HepG2 (cell line): ENCODE data around the gene MRPL20. TPM values are rescaled to one million over a fixed set of nuclear protein-coding genes. Genes with fewer than 3 reads are reported as not detected.

Experiments used
- ARID2 ChIP-seq: sonication (generic); formaldehyde crosslinking; IDR thresholded peaks from 2 replicates; pipeline ENCODE4 v1.8.1; 2022; ENCODE audit warnings: mild to moderate bottlenecking, missing genetic modification reagents, borderline replicate concordance
- ARID5B ChIP-seq: IDR thresholded peaks from 2 replicates; pipeline ENCODE4 v1.4.0; 2020; ENCODE audit warnings: mild to moderate bottlenecking, missing genetic modification reagents
- ATF7 ChIP-seq, 2 experiments: fragments of 450-650 bp in 1 of 2; sonication (generic) in 1 of 2; formaldehyde crosslinking in 1 of 2; IDR thresholded peaks; 2 replicates each; pipeline versions ENCODE4 v1.4.0 to v1.6.1; 2016 to 2020; ENCODE audit warnings: antibody characterized with exemption in 1 of 2, mild to moderate bottlenecking in 1 of 2, missing genetic modification reagents in 1 of 2
- BORCS8-MEF2B ChIP-seq: sonication (generic); formaldehyde crosslinking; IDR thresholded peaks from 2 replicates; pipeline ENCODE4 v1.8.0; 2022; ENCODE audit warnings: mild to moderate bottlenecking, missing genetic modification reagents
- DPF2 ChIP-seq: sonication (generic); formaldehyde crosslinking; IDR thresholded peaks from 2 replicates; pipeline ENCODE4 v1.4.0; 2020; ENCODE audit warnings: mild to moderate bottlenecking, low read depth, missing genetic modification reagents, borderline replicate concordance
- GABPA ChIP-seq, 2 experiments: IDR thresholded peaks; 2 replicates each; pipeline ENCODE4 v1.6.1; 2011 to 2016; ENCODE audit warnings: low read depth in 2 of 2, low read length in 1 of 2, missing biosample characterization in 1 of 2, missing genetic modification characterization in 1 of 2
- ISL2 ChIP-seq: sonication (generic); formaldehyde crosslinking; IDR thresholded peaks from 2 replicates; pipeline ENCODE4 v1.5.0; 2020; ENCODE audit warnings: missing genetic modification reagents
- KDM4B ChIP-seq: sonication (generic); formaldehyde crosslinking; IDR thresholded peaks from 2 replicates; pipeline ENCODE4 v1.4.0; 2020; ENCODE audit warnings: missing genetic modification reagents
- KDM5B ChIP-seq: sonication (generic); formaldehyde crosslinking; IDR thresholded peaks from 2 replicates; pipeline ENCODE4 v1.4.0; 2020; ENCODE audit warnings: missing genetic modification reagents, mild to moderate bottlenecking, borderline replicate concordance
- MYC ChIP-seq: sonication (generic); formaldehyde crosslinking; IDR thresholded peaks from 2 replicates; pipeline ENCODE4 v1.9.0; 2021; ENCODE audit warnings: missing genetic modification reagents, borderline replicate concordance
- RELA ChIP-seq: sonication (generic); formaldehyde crosslinking; IDR thresholded peaks from 2 replicates; pipeline ENCODE4 v1.4.0; 2020; ENCODE audit warnings: missing genetic modification reagents
- SKI ChIP-seq: fragments of 450-650 bp; IDR thresholded peaks from one replicate; pipeline ENCODE4 v1.6.1; 2018; ENCODE audit warnings: mild to moderate bottlenecking; ENCODE audit not compliant: partially characterized antibody
- ZMAT3 ChIP-seq: sonication (generic); formaldehyde crosslinking; conservative IDR thresholded peaks from 2 replicates; pipeline ENCODE4 v1.7.0; 2021; ENCODE audit warnings: missing genetic modification reagents
- ZNF12 ChIP-seq: sonication (generic); formaldehyde crosslinking; IDR thresholded peaks from 2 replicates; pipeline ENCODE4 v1.5.0; 2020; ENCODE audit warnings: missing genetic modification reagents
- ZNF230 ChIP-seq: sonication (generic); formaldehyde crosslinking; IDR thresholded peaks from 2 replicates; pipeline ENCODE4 v1.4.0; 2020; ENCODE audit warnings: mild to moderate bottlenecking, missing genetic modification reagents
- ZNF343 ChIP-seq: sonication (generic); formaldehyde crosslinking; IDR thresholded peaks from 2 replicates; pipeline ENCODE4 v1.4.0; 2020; ENCODE audit warnings: mild to moderate bottlenecking, missing genetic modification reagents
- ZNF644 ChIP-seq: IDR thresholded peaks from 2 replicates; pipeline ENCODE4 v1.6.1; 2016; ENCODE audit warnings: low read depth
- ZNF691 ChIP-seq: sonication (generic); formaldehyde crosslinking; IDR thresholded peaks from 2 replicates; pipeline ENCODE4 v1.4.0; 2020; ENCODE audit warnings: missing genetic modification reagents, low read depth, mild to moderate bottlenecking, borderline replicate concordance
- ZNF709 ChIP-seq: sonication (generic); formaldehyde crosslinking; IDR thresholded peaks from 2 replicates; pipeline ENCODE4 v1.5.0; 2020; ENCODE audit warnings: mild to moderate bottlenecking, missing genetic modification reagents
- polyA plus RNA-seq, 8 experiments: library from polyadenylated mRNA; depleted of rRNA in 3 of 8; stranded (reverse) in 7 of 8; unstranded in 1 of 8; fragments of >200 nt; fragmentation: Illumina TruSeq in 4 of 8; extraction: Trizol in 4 of 8; gene quantifications; 2 replicates each; pipeline versions ENCODE4 v1.2.1 to v1.2.3, GENCODE V29; 2011 to 2016; ENCODE audit warnings: low read depth in 4 of 8, missing spikeins in 1 of 8, mixed read lengths in 1 of 8; ENCODE audit not compliant: insufficient read depth in 1 of 8
- total RNA-seq, 5 experiments: library from RNA; depleted of rRNA; stranded (reverse); fragments of >200 nt; fragmentation: Illumina TruSeq; extraction: Trizol; gene quantifications; 2 replicates each; pipeline ENCODE4 v1.2.3, GENCODE V29; 2016; ENCODE audit warnings: low read depth in 1 of 5
- TF ChIP-seq, protein P1 (sequence below): sonication (generic); formaldehyde crosslinking; IDR thresholded peaks from 2 replicates; pipeline ENCODE4 v1.5.0; 2020; ENCODE audit warnings: missing genetic modification reagents
- TF ChIP-seq, protein P2 (sequence below): sonication (generic); formaldehyde crosslinking; IDR thresholded peaks from 2 replicates; pipeline ENCODE4 v1.4.0; 2020; ENCODE audit warnings: missing genetic modification reagents

Gene MRPL20
- total and polyA plus RNA-seq, 2 of the 13 experiments (the other 11 are each of a cell fraction or from before 2014, with no cell fraction given): 59.2 to 127 TPM

- TF ChIP-seq ARID5B: peak; percentile 26; the same call in 1 of the 2 replicates
- TF ChIP-seq ZNF12 (CRISPR knock-in tag): peak; percentile 42; the same call in 1 of the 2 replicates
- peak; percentile 78 for TF ChIP-seq BORCS8-MEF2B (CRISPR knock-in tag)
- 0 out of 2 replicates have a peak, but pooled peaks have one; percentile 26 for TF ChIP-seq ISL2 (CRISPR knock-in tag)
- 0 out of 2 replicates have a peak, but pooled peaks have one; percentile 52 for TF ChIP-seq ARID2
- 0 out of 2 replicates have a peak, but pooled peaks have one; percentile 22 for TF ChIP-seq ZNF709
- no peak for TF ChIP-seq GABPA (IDR thresholded peaks at IDR 0.05; ENCODE audit: low read depth, low read length)
- peak; percentile 38; the same call in 1 of the 2 replicates for TF ChIP-seq GABPA (CRISPR knock-in tag; IDR thresholded peaks at IDR 0.05; ENCODE audit: low read depth)
- no peak; the same call in 1 of the 2 replicates for TF ChIP-seq KDM4B (CRISPR knock-in tag)
- peak; percentile 68; the same call in 1 of the 2 replicates for TF ChIP-seq ZNF230 (CRISPR knock-in tag)
- no peak for TF ChIP-seq RELA (CRISPR knock-in tag)
- 0 out of 2 replicates have a peak, but pooled peaks have one; percentile 10 for TF ChIP-seq DPF2
- 0 out of 2 replicates have a peak, but pooled peaks have one; percentile 45 for TF ChIP-seq ZMAT3 (CRISPR knock-in tag)
- TF ChIP-seq SKI: peak; percentile 57
- TF ChIP-seq ZNF691 (CRISPR knock-in tag): peak; percentile 79; the same call in 1 of the 2 replicates
- TF ChIP-seq KDM5B: peak; percentile 43; the same call in 1 of the 2 replicates
- TF ChIP-seq ZNF343 (CRISPR knock-in tag): peak; percentile 87
- TF ChIP-seq, protein P1, sequence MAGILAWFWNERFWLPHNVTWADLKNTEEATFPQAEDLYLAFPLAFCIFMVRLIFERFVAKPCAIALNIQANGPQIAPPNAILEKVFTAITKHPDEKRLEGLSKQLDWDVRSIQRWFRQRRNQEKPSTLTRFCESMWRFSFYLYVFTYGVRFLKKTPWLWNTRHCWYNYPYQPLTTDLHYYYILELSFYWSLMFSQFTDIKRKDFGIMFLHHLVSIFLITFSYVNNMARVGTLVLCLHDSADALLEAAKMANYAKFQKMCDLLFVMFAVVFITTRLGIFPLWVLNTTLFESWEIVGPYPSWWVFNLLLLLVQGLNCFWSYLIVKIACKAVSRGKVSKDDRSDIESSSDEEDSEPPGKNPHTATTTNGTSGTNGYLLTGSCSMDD: no peak
- TF ChIP-seq MYC (CRISPR knock-in tag): peak; percentile 95
- TF ChIP-seq, protein P2, sequence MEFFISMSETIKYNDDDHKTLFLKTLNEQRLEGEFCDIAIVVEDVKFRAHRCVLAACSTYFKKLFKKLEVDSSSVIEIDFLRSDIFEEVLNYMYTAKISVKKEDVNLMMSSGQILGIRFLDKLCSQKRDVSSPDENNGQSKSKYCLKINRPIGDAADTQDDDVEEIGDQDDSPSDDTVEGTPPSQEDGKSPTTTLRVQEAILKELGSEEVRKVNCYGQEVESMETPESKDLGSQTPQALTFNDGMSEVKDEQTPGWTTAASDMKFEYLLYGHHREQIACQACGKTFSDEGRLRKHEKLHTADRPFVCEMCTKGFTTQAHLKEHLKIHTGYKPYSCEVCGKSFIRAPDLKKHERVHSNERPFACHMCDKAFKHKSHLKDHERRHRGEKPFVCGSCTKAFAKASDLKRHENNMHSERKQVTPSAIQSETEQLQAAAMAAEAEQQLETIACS (CRISPR knock-in tag): no peak
- TF ChIP-seq ATF7 (IDR thresholded peaks at IDR 0.05): no peak
- TF ChIP-seq ATF7 (CRISPR knock-in tag; IDR thresholded peaks at IDR 0.05): 0 out of 2 replicates have a peak, but pooled peaks have one; percentile 30
- no peak for TF ChIP-seq ZNF644 (CRISPR knock-in tag)
Observed at GRCh38 chr1:1441002-1441888, 34.2 kb upstream of the MRPL20 start (continued).
